Pons (tissue), 1 donor: ENCODE results near the gene MIPEP.
"Not testable (repeated sequence)": the region's sequence is repeated elsewhere in the genome, so short reads cannot be mapped to it uniquely, and the experiment has no call there.

ENCODE experiments used
- DNase-seq: peaks from one replicate; pipeline ENCODE4 v3.0.0-alpha.2; 2016; ENCODE audit warnings: low spot score

Gene MIPEP

GRCh38 chr13:23888658-23889614 lies at the start of gene MIPEP:
Gene MIPEP, minus strand, starts transcription at chr13:23889400. Its CDS starts 80 bp downstream, at chr13:23889320.
- peak; percentile 93 for DNase-seq

GRCh38 chr13:23934520-23934919 lies 45.3 kb upstream of the MIPEP start:
- no peak for DNase-seq

GRCh38 chr13:23928985-23929384 lies 39.8 kb upstream of the MIPEP start:
- no peak for DNase-seq

- no peak for DNase-seq
These were observed 33.8 kb upstream of the MIPEP start for GRCh38 chr13:23923031-23923430.

- DNase-seq = no peak
These were observed 33.1 kb upstream of the MIPEP start for GRCh38 chr13:23922005-23922932.

GRCh38 chr13:23921451-23921888 lies 32.3 kb upstream of the MIPEP start:
- DNase-seq = peak; percentile 85

GRCh38 chr13:23919006-23919405 lies 29.8 kb upstream of the MIPEP start:
- DNase-seq = no peak

GRCh38 chr13:23918208-23918607 lies 29.0 kb upstream of the MIPEP start:
- no peak for DNase-seq

GRCh38 chr13:23915308-23915707 lies 26.1 kb upstream of the MIPEP start:
- no peak for DNase-seq

- DNase-seq = no peak
These were observed 23.3 kb upstream of the MIPEP start for GRCh38 chr13:23912469-23912868.

GRCh38 chr13:23909606-23910005 lies 20.4 kb upstream of the MIPEP start:
- DNase-seq = no peak

- no peak for DNase-seq
These were observed 16.6 kb upstream of the MIPEP start for GRCh38 chr13:23905766-23906165.

- DNase-seq = no peak
These were observed 14.7 kb upstream of the MIPEP start for GRCh38 chr13:23903906-23904280.

GRCh38 chr13:23902975-23903905 lies 14.0 kb upstream of the MIPEP start:
- DNase-seq = no peak

- DNase-seq = no peak
These were observed 12.2 kb upstream of the MIPEP start for GRCh38 chr13:23901365-23901764.

- DNase-seq = peak; percentile 58
These were observed 10.4 kb upstream of the MIPEP start for GRCh38 chr13:23899555-23899954.

GRCh38 chr13:23898101-23898500 lies 8.9 kb upstream of the MIPEP start:
- DNase-seq = no peak

- DNase-seq = not testable (repeated sequence)
These were observed 8.3 kb upstream of the MIPEP start, which contains the start of gene C1QTNF9B for GRCh38 chr13:23897452-23897919. Gene C1QTNF9B, minus strand, starts transcription at chr13:23897502.

- not testable (repeated sequence) for DNase-seq
These were observed 5.5 kb upstream of the MIPEP start for GRCh38 chr13:23894746-23895145.

- not testable (repeated sequence) for DNase-seq
These were observed 4.6 kb upstream of the MIPEP start for GRCh38 chr13:23893791-23894190.
